ENCODE results near the gene OTULINL. TPM values are rescaled to one million over a fixed set of nuclear protein-coding genes. Genes with fewer than 3 reads are reported as not detected.

The OTULINL gene
- total and polyA plus RNA-seq, 4 experiments from 2014 or later = 17.8 to 39.6 (median 25.5) TPM

DNA sequence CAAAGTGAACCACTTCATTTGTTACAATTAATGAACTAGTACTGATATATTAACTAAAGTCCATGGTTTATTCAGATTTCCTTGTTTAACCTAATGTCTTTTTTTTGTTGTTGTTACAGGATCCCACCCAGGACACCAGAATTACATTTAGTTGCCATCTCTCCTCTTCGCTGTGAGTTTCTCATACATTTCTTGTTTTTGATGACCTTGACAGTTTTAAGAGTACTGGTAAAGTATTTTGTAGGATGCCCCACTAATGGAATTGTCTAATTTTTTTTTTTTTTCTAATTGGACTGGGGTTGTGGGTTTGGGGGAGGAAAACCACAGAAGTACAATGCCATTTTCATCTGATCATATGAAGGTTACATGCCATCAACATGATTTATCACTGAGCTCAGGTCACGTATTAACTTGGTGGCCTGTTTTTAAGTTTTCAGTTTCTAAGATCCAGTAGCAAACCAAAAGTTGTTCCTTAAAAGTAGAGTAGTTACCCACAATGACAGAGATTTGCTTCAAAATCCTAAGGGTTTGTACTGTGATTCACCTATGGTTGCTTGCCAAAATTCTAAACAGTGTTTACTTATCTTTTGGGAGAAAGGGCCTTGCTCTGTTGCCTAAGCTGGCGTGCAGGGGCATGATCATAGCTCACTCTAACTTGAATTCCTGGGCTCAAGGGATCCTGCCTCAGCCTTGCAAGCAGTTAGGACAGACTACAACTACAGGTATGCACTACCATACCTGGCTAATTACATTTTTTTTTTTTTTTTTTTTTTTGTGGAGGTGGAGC lies 78.4 kb downstream of the OTULINL start:
- peaks cover 0 to 5% of the 10 kb centered on the region in 2 donors for H3K36me3 Mint-ChIP-seq
- no peak for DNase-seq
- no peaks in the 10 kb centered on the region for H3K27me3 Mint-ChIP-seq
- intact Hi-C loops (cut with micrococcal nuclease) = loop anchor here (10.0 kb wide), 1 partner anchor 515 kb away; the partner anchor contains the start of gene TRIO
- peaks cover 20% of the 10 kb centered on the region for H3K4me1 ChIP-seq (ENCODE audit: insufficient read depth, low read length)
- no peaks in the 10 kb centered on the region for H3K36me3 ChIP-seq (ENCODE audit: insufficient read depth, low read length)
- H3K4me1 Mint-ChIP-seq = peaks cover 18 to 46% (median 30%) of the 10 kb centered on the region in 4 donors
- H3K27ac ChIP-seq (ENCODE audit: low read depth, low read length) = no peak overlapping the region
- no peaks in the 10 kb centered on the region for H3K27me3 ChIP-seq (ENCODE audit: insufficient read depth, low read length)
- H3K9me3 Mint-ChIP-seq = no peaks in the 10 kb centered on the region
- CTCF ChIA-PET (ENCODE audit: partially characterized antibody) = no interaction called here
- H3K9me3 ChIP-seq (ENCODE audit: control insufficient read depth in 1 of 2, low read length in 2 of 2) = no peaks in the 10 kb centered on the region
- POLR2A ChIA-PET (ENCODE audit: partially characterized antibody) = no interaction called here
- no peak overlapping the region for H3K4me3 ChIP-seq (ENCODE audit: low read length in 2 of 2)
- H3K4me3 Mint-ChIP-seq = no peak overlapping the region
- H3K27ac Mint-ChIP-seq = peak overlapping the region in 1 of 7 donors; percentile 60

DNA sequence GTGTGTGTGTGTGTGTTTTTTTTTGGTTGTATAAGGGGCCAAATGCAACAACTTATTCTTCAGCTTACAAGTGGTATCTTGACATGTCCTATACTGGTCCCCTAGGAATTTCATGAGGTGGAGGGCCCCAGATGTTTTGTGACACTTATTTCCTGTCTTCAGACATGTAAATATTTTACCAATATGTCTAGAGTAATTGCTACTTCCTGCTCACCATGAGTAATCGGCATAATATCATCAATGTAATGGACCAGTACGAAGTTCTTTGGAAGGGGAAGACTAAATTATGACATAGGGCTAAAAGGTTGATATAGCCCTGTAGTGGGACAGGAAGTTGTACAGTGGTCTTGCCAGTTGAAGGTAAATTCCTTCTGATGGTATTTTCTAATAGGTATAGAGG lies 79.2 kb downstream of the OTULINL start:
- no peak for DNase-seq
- H3K9me3 Mint-ChIP-seq = no peaks in the 10 kb centered on the region
- H3K27me3 ChIP-seq (ENCODE audit: insufficient read depth, low read length) = no peaks in the 10 kb centered on the region
- peak overlapping the region in 1 of 8 donors; percentile 36 for H3K4me3 Mint-ChIP-seq
- peaks cover 24% of the 10 kb centered on the region for H3K4me1 ChIP-seq (ENCODE audit: insufficient read depth, low read length)
- H3K27me3 Mint-ChIP-seq = no peaks in the 10 kb centered on the region
- ChIA-PET POLR2A (ENCODE audit: partially characterized antibody) (no interaction called here), CTCF (ENCODE audit: partially characterized antibody) (interaction anchor here (0.9 kb wide), 1 partner anchor 262 kb away, joined by 3 read pairs; no protein-coding TSS in a partner anchor)
- H3K27ac ChIP-seq (ENCODE audit: low read depth, low read length) = no peak overlapping the region
- H3K9me3 ChIP-seq (ENCODE audit: control insufficient read depth in 1 of 2, low read length in 2 of 2) = no peaks in the 10 kb centered on the region
- no peaks in the 10 kb centered on the region for H3K36me3 ChIP-seq (ENCODE audit: insufficient read depth, low read length)
- H3K36me3 Mint-ChIP-seq = peaks cover 0 to 10% of the 10 kb centered on the region in 2 donors
- intact Hi-C loops (cut with micrococcal nuclease) = loop anchor here (10.0 kb wide), 1 partner anchor 516 kb away; the partner anchor contains the start of gene TRIO
- peak overlapping the region in 2 of 7 donors; percentile 29 to 83 for H3K27ac Mint-ChIP-seq
- H3K4me1 Mint-ChIP-seq = peaks cover 21 to 46% (median 32%) of the 10 kb centered on the region in 4 donors
- no peak overlapping the region for H3K4me3 ChIP-seq (ENCODE audit: low read length in 2 of 2)

Other genes with a start within 250 kb of the OTULINL start
- gene OTULIN, start 82.9 kb downstream of the OTULINL start, total RNA-seq = 10 to 100 TPM; 59.4 to 69.0 TPM
- gene OTULIN, start 82.9 kb downstream of the OTULINL start, polyA plus RNA-seq = 10 to 100 TPM; 12.1 to 20.4 TPM

All from CD4-positive, alpha-beta memory T cell (primary cell).